Cardiac muscle cell (in vitro differentiated cells and primary cell): ENCODE results near the gene DYNC2H1. TPM values are rescaled to one million over a fixed set of nuclear protein-coding genes. Genes with fewer than 3 reads are reported as not detected.

Source experiments
- DNase-seq, 2 donors: peaks; one replicate each; pipeline versions ENCODE4 v3.0.0 to v3.0.0-alpha.2; 2010 to 2017; ENCODE audit warnings: low read depth in 1 of 2, low spot score in 1 of 2
- H3K27ac ChIP-seq: fragments of 200-600 bp; sonication (generic); 2 replicates; pipeline ENCODE4 v1.5.1; 2016
- H3K27me3 ChIP-seq: fragments of 200-600 bp; sonication (generic); 2 replicates; pipeline ENCODE4 v1.6.0; 2016; ENCODE audit warnings: control low read depth
- H3K36me3 ChIP-seq: fragments of 200-600 bp; sonication (generic); 2 replicates; pipeline ENCODE4 v1.5.1; 2016; ENCODE audit warnings: control low read depth
- H3K4me1 ChIP-seq: fragments of 200-600 bp; sonication (generic); 2 replicates; pipeline ENCODE4 v1.8.1; 2017; ENCODE audit warnings: low read depth, mild to moderate bottlenecking, mixed run types
- H3K4me3 ChIP-seq: fragments of 200-600 bp; sonication (generic); 2 replicates; pipeline ENCODE4 v1.5.1; 2016; ENCODE audit warnings: mild to moderate bottlenecking
- H3K9me3 ChIP-seq: fragments of 200-600 bp; sonication (generic); 2 replicates; pipeline ENCODE4 v1.5.1; 2017; ENCODE audit warnings: low read depth, mild to moderate bottlenecking, control low read depth
- CTCF ChIP-seq: IDR thresholded peaks from 2 replicates; pipeline ENCODE4 v1.5.1; 2012; ENCODE audit warnings: low read depth, mild to moderate bottlenecking, low read length
- polyA plus RNA-seq: library from polyadenylated mRNA; unstranded; fragments of >200 nt; fragmentation: Nextera tagmentation; extraction: Ambion mirVana; gene quantifications from 2 replicates; pipeline ENCODE4 v1.2.1, GENCODE V29; 2016
- total RNA-seq: library from RNA; depleted of rRNA; stranded (reverse); fragments of >200 nt; gene quantifications from 2 replicates; pipeline ENCODE4 v1.2.3, GENCODE V29; 2016

Gene DYNC2H1
- total and polyA plus RNA-seq, 2 experiments from 2014 or later = 3.4 to 10.5 TPM

- H3K9me3 ChIP-seq = no peaks in the 10 kb centered on the region
- H3K27ac ChIP-seq = no peak overlapping the region
- no peak for TF ChIP-seq CTCF
These were observed 324.8 kb downstream of the DYNC2H1 start for GRCh38 chr11:103434073-103434411.

GRCh38 chr11:103436131-103436770 lies 327.0 kb downstream of the DYNC2H1 start:
- no peaks in the 10 kb centered on the region for H3K27me3 ChIP-seq
- no peak for TF ChIP-seq CTCF
- no peak overlapping the region for H3K4me3 ChIP-seq
- no peaks in the 10 kb centered on the region for H3K9me3 ChIP-seq
- H3K27ac ChIP-seq = no peak overlapping the region
- no peaks in the 10 kb centered on the region for H3K36me3 ChIP-seq
- no peaks in the 10 kb centered on the region for H3K4me1 ChIP-seq
- DNase-seq = no peak

More at GRCh38 chr11:103434073-103434411, 324.8 kb downstream of the DYNC2H1 start:
- H3K36me3 ChIP-seq = no peaks in the 10 kb centered on the region
- H3K4me1 ChIP-seq = no peaks in the 10 kb centered on the region
- H3K27me3 ChIP-seq = no peaks in the 10 kb centered on the region
- no peak overlapping the region for H3K4me3 ChIP-seq
- no peak for DNase-seq

- H3K27me3 ChIP-seq = no peaks in the 10 kb centered on the region
- H3K27ac ChIP-seq = no peak overlapping the region
- no peaks in the 10 kb centered on the region for H3K4me1 ChIP-seq
- TF ChIP-seq CTCF = no peak
- no peak overlapping the region for H3K4me3 ChIP-seq
- DNase-seq = no peak
- H3K9me3 ChIP-seq = no peaks in the 10 kb centered on the region
- H3K36me3 ChIP-seq = no peaks in the 10 kb centered on the region
These were observed 331.8 kb downstream of the DYNC2H1 start for GRCh38 chr11:103441021-103441420.

- H3K4me1 ChIP-seq = no peaks in the 10 kb centered on the region
- H3K27ac ChIP-seq = no peak overlapping the region
- no peaks in the 10 kb centered on the region for H3K27me3 ChIP-seq
- no peak overlapping the region for H3K4me3 ChIP-seq
- no peak for TF ChIP-seq CTCF
- H3K36me3 ChIP-seq = no peaks in the 10 kb centered on the region
- no peaks in the 10 kb centered on the region for H3K9me3 ChIP-seq
- DNase-seq = no peak
These were observed 339.7 kb downstream of the DYNC2H1 start for GRCh38 chr11:103448966-103449365.

- no peaks in the 10 kb centered on the region for H3K36me3 ChIP-seq
- no peak overlapping the region for H3K27ac ChIP-seq
- no peaks in the 10 kb centered on the region for H3K4me1 ChIP-seq
- no peak for DNase-seq
- H3K4me3 ChIP-seq = no peak overlapping the region
- H3K27me3 ChIP-seq = no peaks in the 10 kb centered on the region
- no peak for TF ChIP-seq CTCF
- H3K9me3 ChIP-seq = no peaks in the 10 kb centered on the region
These were observed 341.0 kb downstream of the DYNC2H1 start for GRCh38 chr11:103450241-103450640.
